Endothelial cell of umbilical vein (primary cell): Measurements from ENCODE around the gene TNNI3K. TPM values are rescaled to one million over a fixed set of nuclear protein-coding genes. Genes with fewer than 3 reads are reported as not detected.

ENCODE experiments used
- BruUV-seq: library from RNA; stranded (reverse); fragments of 400-500 nt; replicated peaks from 2 replicates; lab custom pipeline; 2021; lab: Mats Ljungman, UMichigan
- CTCF ChIA-PET: fragments of 300-600, 350-600 bp; sonication (Branson Sonifier 250); formaldehyde crosslinking; loops from one replicate; lab custom pipeline; 2021; ENCODE audit warnings: antibody characterized with exemption, inconsistent platforms; lab: Charles Lee
- POLR2A ChIA-PET: fragments of 300-600, 350-600 bp; sonication (Branson Sonifier 250); formaldehyde crosslinking; loops from one replicate; lab custom pipeline; 2021; ENCODE audit warnings: antibody characterized with exemption, inconsistent platforms; lab: Charles Lee
- DNase-seq: peaks from one replicate; pipeline ENCODE4 v3.0.0-alpha.2; 2011; ENCODE audit warnings: low read depth, low spot score
- FAIRE-seq: peaks from 2 replicates; lab custom pipeline; 2011; peaks lifted over from hg19 to GRCh38; lab: Jason Lieb, UNC
- H2AFZ ChIP-seq: 2 replicates; pipeline ENCODE4 v1.6.0; 2012; ENCODE audit warnings: low read depth, low read length, control low read depth, inconsistent platforms
- H3K27ac ChIP-seq: 2 replicates; pipeline ENCODE4 v1.5.1; 2011; ENCODE audit warnings: low read depth, mild to moderate bottlenecking, control low read depth, low read length, moderate library complexity; ENCODE audit not compliant: insufficient read depth
- H3K27me3 ChIP-seq, 2 experiments: 2 replicates each; pipeline versions ENCODE4 v1.6.0 to v1.6.1; 2011; ENCODE audit warnings: low read length in 2 of 2, mixed read lengths in 1 of 2; ENCODE audit not compliant: control insufficient read depth in 2 of 2, insufficient read depth in 2 of 2
- H3K36me3 ChIP-seq, 2 experiments: 2 replicates in 1 of 2; 3 replicates in 1 of 2; pipeline ENCODE4 v1.5.1; 2011; ENCODE audit warnings: low read length in 2 of 2, mild to moderate bottlenecking in 1 of 2, moderate library complexity in 1 of 2; ENCODE audit not compliant: control insufficient read depth in 2 of 2, insufficient read depth in 2 of 2; ENCODE audit errors: extremely low read depth in 1 of 2
- H3K4me1 ChIP-seq: 3 replicates; pipeline ENCODE4 v1.5.1; 2011; ENCODE audit warnings: mild to moderate bottlenecking, low read length; ENCODE audit not compliant: control insufficient read depth, insufficient read depth; ENCODE audit errors: extremely low read depth
- H3K4me2 ChIP-seq: 2 replicates; pipeline ENCODE4 v1.6.1; 2011; ENCODE audit warnings: low read length, control low read depth, mixed read lengths; ENCODE audit not compliant: insufficient read depth
- H3K4me3 ChIP-seq, 3 experiments: fragments of 200-600 bp in 1 of 3; sonication (generic), shearing (Covaris generic) in 1 of 3; replicated peaks in 1 of 3; 2 replicates each; pipeline ENCODE4 v1.5.1; 2011 to 2016; ENCODE audit warnings: control low read depth in 3 of 3, low read length in 3 of 3, mild to moderate bottlenecking in 2 of 3, inconsistent platforms in 1 of 3, low read depth in 1 of 3, moderate library complexity in 1 of 3; ENCODE audit not compliant: insufficient read depth in 1 of 3
- H3K79me2 ChIP-seq: 2 replicates; pipeline ENCODE4 v1.6.0; 2012; ENCODE audit warnings: low read length, inconsistent platforms; ENCODE audit not compliant: control insufficient read depth, insufficient read depth
- H3K9ac ChIP-seq: replicated peaks from 2 replicates; pipeline ENCODE3; 2011; ENCODE audit warnings: low read length, control low read depth; ENCODE audit not compliant: insufficient read depth; ENCODE audit errors: extremely low read depth
- H3K9me1 ChIP-seq: replicated peaks from 3 replicates; pipeline ENCODE4 v1.6.0; 2011; ENCODE audit warnings: mild to moderate bottlenecking, low read length; ENCODE audit not compliant: control insufficient read depth, insufficient read depth; ENCODE audit errors: extremely low read depth
- H3K9me3 ChIP-seq: replicated peaks from 2 replicates; pipeline ENCODE4 v1.5.1; 2012; ENCODE audit warnings: low read length, inconsistent platforms; ENCODE audit not compliant: control insufficient read depth, insufficient read depth
- H4K20me1 ChIP-seq: replicated peaks from 2 replicates; pipeline ENCODE3; 2011; ENCODE audit warnings: mild to moderate bottlenecking, low read length; ENCODE audit not compliant: control insufficient read depth, insufficient read depth; ENCODE audit errors: extremely low read depth
- CTCF ChIP-seq, 2 donors: IDR thresholded peaks; 1 replicate in 1 of 2; 2 replicates in 1 of 2; pipeline ENCODE4 v1.5.1; 2011; ENCODE audit warnings: low read length in 2 of 2, mild to moderate bottlenecking in 2 of 2, moderate library complexity in 2 of 2, control low read depth in 1 of 2, inconsistent platforms in 1 of 2, low read depth in 1 of 2; ENCODE audit not compliant: insufficient read depth in 1 of 2; ENCODE audit errors: extremely low read depth in 1 of 2
- EZH2 ChIP-seq: IDR thresholded peaks from 2 replicates; pipeline ENCODE4 v1.6.1; 2012; ENCODE audit warnings: borderline replicate concordance, low read depth, mild to moderate bottlenecking, moderate library complexity, low read length, inconsistent platforms; ENCODE audit not compliant: severe bottlenecking
- FOS ChIP-seq: IDR thresholded peaks from 2 replicates; pipeline ENCODE4 v1.6.1; 2011; ENCODE audit warnings: mild to moderate bottlenecking, low read length, moderate library complexity, borderline replicate concordance; ENCODE audit not compliant: insufficient read depth
- GATA2 ChIP-seq: IDR thresholded peaks from 2 replicates; pipeline ENCODE4 v1.7.0; 2011; ENCODE audit warnings: low read depth, mild to moderate bottlenecking, moderate library complexity, mixed read lengths, low read length; ENCODE audit not compliant: insufficient read length, insufficient read depth
- JUN ChIP-seq: IDR thresholded peaks from 2 replicates; pipeline ENCODE4 v1.6.1; 2011; ENCODE audit warnings: borderline replicate concordance, low read depth; ENCODE audit not compliant: insufficient read length, insufficient read depth
- MYC ChIP-seq: IDR thresholded peaks from one replicate; pipeline ENCODE4 v1.6.1; 2011; ENCODE audit warnings: mild to moderate bottlenecking, low read depth, low read length
- POLR2A ChIP-seq: IDR thresholded peaks from 2 replicates; pipeline ENCODE4 v1.6.1; 2012; ENCODE audit warnings: low read depth, mild to moderate bottlenecking, control low read depth, low read length
- POLR2AphosphoS5 ChIP-seq: IDR thresholded peaks from 2 replicates; pipeline ENCODE4 v1.6.1; 2012; ENCODE audit warnings: low read depth, mild to moderate bottlenecking, control low read depth, low read length, moderate library complexity; ENCODE audit not compliant: insufficient read depth
- dilution Hi-C: fragments of 300-500 bp; cut with MboI; formaldehyde crosslinking; loops from one replicate; pipeline ENCODE4 v1.15.0; 2019; ENCODE audit warnings: low sequenced_read_pairs; ENCODE audit not compliant: extremely low pct_ligation_motif_present
- intact Hi-C: fragments of 100-400 bp; cut with micrococcal nuclease; formaldehyde crosslinking; loops from one replicate; pipeline ENCODE4 v1.10.0; 2022
- polyA plus RNA-seq, 4 experiments: library from polyadenylated mRNA; depleted of rRNA in 3 of 4; stranded (reverse) in 3 of 4; unstranded in 1 of 4; fragments of >200 nt; gene quantifications; 2 replicates each; pipeline versions ENCODE4 v1.2.1 to v1.2.3, GENCODE V29; 2011 to 2012; ENCODE audit warnings: missing spikeins in 1 of 4
- total RNA-seq: library from RNA; stranded (reverse); gene quantifications from 2 replicates; pipeline ENCODE4 v1.2.3, GENCODE V29; 2021
- TF ChIP-seq, protein P1 (sequence below): IDR thresholded peaks from 2 replicates; pipeline ENCODE4 v1.6.1; 2011; ENCODE audit not compliant: insufficient read depth, insufficient read length

The TNNI3K gene
- total and polyA plus RNA-seq, 2 donors (not counting 3 experiments of a cell fraction or from before 2014, with no cell fraction given) = 0.69 TPM; not detected in 1

GRCh38 chr1:74314438-74314837, 79.3 kb downstream of the TNNI3K start:
- no peak for DNase-seq
- FAIRE-seq = no peak

More at GRCh38 chr1:74314438-74314837, 79.3 kb downstream of the TNNI3K start:
- H2AFZ ChIP-seq = no peak overlapping the region
- no peaks in the 10 kb centered on the region for H4K20me1 ChIP-seq
- TF ChIP-seq CTCF (IDR thresholded peaks at IDR 0.05; ENCODE audit: extremely low read depth in 1 of 2, insufficient read depth in 1 of 2, low read depth in 1 of 2, low read length in 2 of 2) (no peak), POLR2A (no peak), JUN (no peak), POLR2AphosphoS5 (no peak), MYC (no peak), GATA2 (no peak), FOS (no peak), EZH2 (no peak)
- TF ChIP-seq, protein P1, sequence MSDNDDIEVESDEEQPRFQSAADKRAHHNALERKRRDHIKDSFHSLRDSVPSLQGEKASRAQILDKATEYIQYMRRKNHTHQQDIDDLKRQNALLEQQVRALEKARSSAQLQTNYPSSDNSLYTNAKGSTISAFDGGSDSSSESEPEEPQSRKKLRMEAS = no peak
- ChIA-PET POLR2A (no interaction called here), CTCF (no interaction called here)
- H3K27me3 ChIP-seq = no peaks in the 10 kb centered on the region
- no peak overlapping the region for H3K27ac ChIP-seq
- intact Hi-C loops = no loop called here
- H3K4me3 ChIP-seq = no peak overlapping the region
- H3K9ac ChIP-seq = no peak overlapping the region
- no peaks in the 10 kb centered on the region for H3K4me1 ChIP-seq
- H3K9me1 ChIP-seq = no peaks in the 10 kb centered on the region
- no peaks in the 10 kb centered on the region for H3K36me3 ChIP-seq
- H3K79me2 ChIP-seq = no peaks in the 10 kb centered on the region
- no peak overlapping the region for H3K4me2 ChIP-seq
- no TSS peak for BruUV-seq
- dilution Hi-C loops = no loop called here
- no peaks in the 10 kb centered on the region for H3K9me3 ChIP-seq
